T-helper 17 cell (primary cell): ENCODE measurements around the gene VGLL1. TPM values are rescaled to one million over a fixed set of nuclear protein-coding genes. Genes with fewer than 3 reads are reported as not detected.

Source experiments
- total RNA-seq, 4 donors: library from RNA in 2 of 4; stranded (reverse) in 2 of 4; gene quantifications; one replicate each; pipeline ENCODE4 v1.2.3 and lab custom pipeline; 2022 to 2026

VGLL1 gene
- total RNA-seq, 2 donors from 2014 or later = not detected

Other genes with a start within 250 kb of the VGLL1 start
- gene ADGRG4, start 231.3 kb upstream of the VGLL1 start, total RNA-seq = not detected
- gene BRS3, start 44.3 kb upstream of the VGLL1 start, total RNA-seq = not detected
- gene HTATSF1, start 34.6 kb upstream of the VGLL1 start, total RNA-seq = 10 to 100 TPM; 35.9 to 36.5 TPM
- gene CD40LG, start 115.9 kb downstream of the VGLL1 start, total RNA-seq = 10 to 100 TPM; 34.8 to 60.7 TPM
- 10 to 100 TPM; 68.6 to 70.7 TPM for gene ARHGEF6, start 248.7 kb downstream of the VGLL1 start, total RNA-seq